GM12892 (cell line): Measurements from ENCODE around the gene CDH23.

Experiments used
- POLR2A ChIP-seq: IDR thresholded peaks from 2 replicates; pipeline ENCODE4 v1.6.1; 2011; ENCODE audit warnings: low read depth, low read length, control low read depth
- TAF1 ChIP-seq: IDR thresholded peaks from 2 replicates; pipeline ENCODE4 v1.6.1; 2011; ENCODE audit warnings: low read depth, mild to moderate bottlenecking, control low read depth, low read length, borderline replicate concordance

GRCh38 chr10:71368176-71368575 lies 28.5 kb upstream of the CDH23 start:
- TF ChIP-seq POLR2A, result no peak
- TF ChIP-seq TAF1, result no peak
